Measurements from ENCODE around the gene CYP1A2.

DNA sequence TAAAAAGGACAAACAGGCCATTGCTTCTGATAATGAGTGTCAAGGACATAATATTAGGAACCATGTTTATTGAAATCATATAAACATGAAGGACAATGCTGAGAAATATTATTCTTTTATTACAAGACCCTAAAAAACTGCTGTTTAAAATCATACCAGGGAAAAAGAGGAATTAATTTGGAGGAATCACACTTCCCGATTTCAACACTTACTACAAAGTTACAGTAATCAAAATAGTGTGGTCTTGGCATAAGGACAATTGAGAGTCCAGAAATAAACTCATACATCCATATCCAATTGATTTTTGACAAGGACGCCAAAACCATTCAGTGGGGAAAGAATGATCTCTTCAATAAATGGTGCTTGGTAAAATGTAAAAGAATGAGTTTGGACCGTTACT lies 36.3 kb upstream of the CYP1A2 start:
- TF ChIP-seq, protein P1, sequence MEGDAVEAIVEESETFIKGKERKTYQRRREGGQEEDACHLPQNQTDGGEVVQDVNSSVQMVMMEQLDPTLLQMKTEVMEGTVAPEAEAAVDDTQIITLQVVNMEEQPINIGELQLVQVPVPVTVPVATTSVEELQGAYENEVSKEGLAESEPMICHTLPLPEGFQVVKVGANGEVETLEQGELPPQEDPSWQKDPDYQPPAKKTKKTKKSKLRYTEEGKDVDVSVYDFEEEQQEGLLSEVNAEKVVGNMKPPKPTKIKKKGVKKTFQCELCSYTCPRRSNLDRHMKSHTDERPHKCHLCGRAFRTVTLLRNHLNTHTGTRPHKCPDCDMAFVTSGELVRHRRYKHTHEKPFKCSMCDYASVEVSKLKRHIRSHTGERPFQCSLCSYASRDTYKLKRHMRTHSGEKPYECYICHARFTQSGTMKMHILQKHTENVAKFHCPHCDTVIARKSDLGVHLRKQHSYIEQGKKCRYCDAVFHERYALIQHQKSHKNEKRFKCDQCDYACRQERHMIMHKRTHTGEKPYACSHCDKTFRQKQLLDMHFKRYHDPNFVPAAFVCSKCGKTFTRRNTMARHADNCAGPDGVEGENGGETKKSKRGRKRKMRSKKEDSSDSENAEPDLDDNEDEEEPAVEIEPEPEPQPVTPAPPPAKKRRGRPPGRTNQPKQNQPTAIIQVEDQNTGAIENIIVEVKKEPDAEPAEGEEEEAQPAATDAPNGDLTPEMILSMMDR (IDR thresholded peaks at IDR 0.05) = no peak
- no peak for TF ChIP-seq ZFX (IDR thresholded peaks at IDR 0.05; ENCODE audit: borderline replicate concordance)
